AG09319 (cell line): ENCODE results near the gene PLCXD3.

Experiments used
- DNase-seq: peaks from one replicate; pipeline ENCODE4 v3.0.0-alpha.2; 2010; ENCODE audit warnings: low read depth; ENCODE audit errors: extremely low read depth
- TF ChIP-seq, protein P1 (sequence below): IDR thresholded peaks from 2 replicates; pipeline ENCODE4 v1.5.1; 2011; ENCODE audit warnings: low read depth, mild to moderate bottlenecking, inconsistent platforms, low read length, moderate library complexity

The PLCXD3 gene

DNA sequence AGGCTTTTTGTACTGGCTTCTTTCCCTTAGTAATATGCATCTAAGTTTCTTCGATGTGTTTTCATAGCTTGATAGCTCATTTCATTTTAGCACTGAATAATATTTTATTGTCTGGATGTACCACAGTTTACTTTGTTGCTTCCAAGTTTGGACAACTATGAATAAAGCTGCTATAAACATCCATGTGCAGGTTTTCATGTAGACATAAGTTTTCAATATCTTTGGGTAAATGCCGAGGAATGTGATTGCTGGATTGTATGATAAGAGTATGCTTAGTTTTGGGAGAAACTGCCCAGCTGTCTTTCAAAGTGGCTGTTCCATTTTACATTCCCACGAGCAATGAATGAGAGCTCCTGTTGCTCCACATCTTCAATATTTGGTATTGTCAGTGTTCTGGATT is 84.7 kb downstream of the PLCXD3 start:
- no peak for DNase-seq
- TF ChIP-seq, protein P1, sequence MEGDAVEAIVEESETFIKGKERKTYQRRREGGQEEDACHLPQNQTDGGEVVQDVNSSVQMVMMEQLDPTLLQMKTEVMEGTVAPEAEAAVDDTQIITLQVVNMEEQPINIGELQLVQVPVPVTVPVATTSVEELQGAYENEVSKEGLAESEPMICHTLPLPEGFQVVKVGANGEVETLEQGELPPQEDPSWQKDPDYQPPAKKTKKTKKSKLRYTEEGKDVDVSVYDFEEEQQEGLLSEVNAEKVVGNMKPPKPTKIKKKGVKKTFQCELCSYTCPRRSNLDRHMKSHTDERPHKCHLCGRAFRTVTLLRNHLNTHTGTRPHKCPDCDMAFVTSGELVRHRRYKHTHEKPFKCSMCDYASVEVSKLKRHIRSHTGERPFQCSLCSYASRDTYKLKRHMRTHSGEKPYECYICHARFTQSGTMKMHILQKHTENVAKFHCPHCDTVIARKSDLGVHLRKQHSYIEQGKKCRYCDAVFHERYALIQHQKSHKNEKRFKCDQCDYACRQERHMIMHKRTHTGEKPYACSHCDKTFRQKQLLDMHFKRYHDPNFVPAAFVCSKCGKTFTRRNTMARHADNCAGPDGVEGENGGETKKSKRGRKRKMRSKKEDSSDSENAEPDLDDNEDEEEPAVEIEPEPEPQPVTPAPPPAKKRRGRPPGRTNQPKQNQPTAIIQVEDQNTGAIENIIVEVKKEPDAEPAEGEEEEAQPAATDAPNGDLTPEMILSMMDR, result no peak

DNA sequence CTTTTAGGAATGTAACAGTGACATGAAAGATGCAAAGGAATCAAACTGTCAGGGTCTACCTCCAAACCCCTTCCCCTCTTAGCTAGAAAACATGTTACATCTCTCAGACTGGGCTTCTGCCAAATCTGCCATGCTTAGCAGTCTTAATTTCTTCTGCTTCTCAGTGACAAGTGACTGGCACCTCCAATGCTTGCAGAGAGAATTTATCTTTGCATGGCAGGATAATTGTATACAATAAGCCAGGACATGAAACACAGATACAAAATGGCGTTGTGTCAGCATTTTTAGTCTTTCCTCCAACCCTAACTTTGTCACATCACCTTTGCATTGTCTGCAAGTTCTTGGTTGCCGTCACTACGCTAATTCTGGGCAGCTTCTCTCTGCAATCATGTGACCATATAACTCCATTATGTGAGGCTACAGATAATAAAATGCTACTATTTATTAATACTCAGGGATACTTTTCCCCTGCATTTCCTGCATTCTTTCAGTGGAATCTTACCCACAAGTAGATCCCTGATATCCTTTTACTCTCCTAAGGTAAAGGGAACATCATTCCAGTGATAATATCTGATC is 89.8 kb downstream of the PLCXD3 start:
- TF ChIP-seq, protein P1, result no peak
- DNase-seq, result no peak

DNA sequence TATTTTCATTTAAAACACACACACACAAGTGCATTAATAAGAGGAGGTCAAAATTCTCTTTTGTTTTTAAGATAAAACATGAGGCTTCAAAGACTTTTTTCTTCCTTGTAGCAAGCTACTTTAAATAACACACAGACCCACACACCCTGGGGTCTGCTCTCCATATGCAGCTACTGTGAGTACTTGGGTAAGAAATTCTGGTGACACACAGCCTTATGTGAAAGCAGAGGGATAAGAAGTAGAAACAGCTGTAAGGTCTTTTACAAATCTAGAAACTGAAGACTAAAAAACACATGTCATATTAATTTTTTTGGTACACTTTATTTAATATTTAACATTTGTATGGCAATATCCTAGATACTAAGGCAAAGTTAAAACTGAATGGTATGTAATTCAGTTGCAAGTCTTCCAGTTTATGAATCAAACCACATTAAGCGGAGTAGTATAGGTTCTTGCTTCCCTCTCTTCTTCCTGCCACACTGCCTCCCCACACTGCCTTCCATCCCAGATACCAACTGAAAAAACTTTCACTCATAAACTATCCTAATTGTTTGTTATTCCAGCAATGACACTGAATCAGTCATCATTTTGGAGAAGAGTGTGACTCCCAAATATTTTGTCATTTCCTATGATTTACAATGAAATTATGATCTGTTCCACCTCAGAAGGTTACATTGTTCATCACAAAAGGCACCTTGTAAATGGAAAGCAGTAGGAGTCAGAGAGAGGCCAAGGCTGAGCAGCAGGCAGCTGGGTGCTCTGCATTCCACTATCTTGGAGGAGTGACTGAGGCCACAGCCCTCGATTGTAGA is 92.0 kb downstream of the PLCXD3 start:
- DNase-seq, result no peak
- TF ChIP-seq, protein P1, result no peak

DNA sequence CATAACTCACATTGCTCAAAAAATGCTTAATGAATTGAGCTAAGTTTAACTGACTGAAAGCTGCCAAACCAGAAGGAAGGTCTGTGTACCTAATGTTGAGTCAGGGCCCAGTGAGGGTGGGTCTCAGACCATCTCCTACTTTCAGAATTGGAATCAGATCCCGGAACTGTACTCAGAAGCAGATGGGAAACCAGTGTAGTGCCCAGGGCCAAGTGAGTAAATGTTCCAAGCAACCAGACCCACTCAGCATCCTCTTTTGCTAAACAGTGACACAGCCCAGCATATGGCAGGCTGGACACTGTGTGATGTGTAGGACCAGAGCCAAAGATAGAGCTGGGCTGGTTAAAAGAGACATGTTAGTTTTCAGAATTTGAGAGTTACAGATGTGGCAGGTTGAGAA is 94.1 kb downstream of the PLCXD3 start:
- no peak for DNase-seq
- TF ChIP-seq, protein P1, result no peak

DNA sequence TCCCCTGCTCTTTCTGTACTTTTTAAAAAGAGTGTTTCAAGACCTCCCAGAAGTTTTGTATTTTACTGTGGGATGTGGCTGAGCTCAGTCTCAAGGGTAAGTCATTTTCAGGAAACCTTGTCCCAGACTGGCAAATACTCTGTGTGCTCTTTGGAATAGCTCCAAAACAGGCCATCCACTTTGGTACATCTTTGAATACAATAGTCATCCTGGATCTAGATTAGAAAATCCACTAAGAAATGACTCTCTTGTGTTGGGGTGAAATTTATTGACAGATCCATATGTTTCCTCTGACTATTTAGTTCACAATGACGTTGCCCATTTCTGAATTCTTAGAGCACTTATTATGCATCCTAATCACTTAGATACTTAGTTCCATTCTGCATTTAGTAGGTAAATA is 95.2 kb downstream of the PLCXD3 start:
- TF ChIP-seq, protein P1, result no peak
- DNase-seq, result no peak

DNA sequence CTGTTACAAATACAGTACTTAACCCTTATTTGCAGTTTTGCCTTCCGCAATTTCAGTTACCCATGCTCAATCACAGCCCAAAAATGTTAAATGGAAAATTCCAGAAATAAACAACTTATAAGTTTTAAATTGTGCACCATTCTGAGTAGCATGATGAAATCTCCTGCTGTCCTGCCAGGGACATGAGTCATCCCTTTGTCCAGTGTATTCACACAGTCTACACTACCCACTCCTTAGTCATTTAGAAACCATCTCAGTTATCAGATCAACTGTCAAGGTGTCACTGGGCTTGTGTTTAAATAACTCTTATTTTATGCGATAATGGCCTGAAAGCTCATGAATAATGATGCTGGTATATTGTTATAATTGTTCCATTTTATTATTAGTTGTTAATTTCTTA is 95.8 kb downstream of the PLCXD3 start:
- DNase-seq, result peak; percentile 70
- TF ChIP-seq, protein P1, result no peak

DNA sequence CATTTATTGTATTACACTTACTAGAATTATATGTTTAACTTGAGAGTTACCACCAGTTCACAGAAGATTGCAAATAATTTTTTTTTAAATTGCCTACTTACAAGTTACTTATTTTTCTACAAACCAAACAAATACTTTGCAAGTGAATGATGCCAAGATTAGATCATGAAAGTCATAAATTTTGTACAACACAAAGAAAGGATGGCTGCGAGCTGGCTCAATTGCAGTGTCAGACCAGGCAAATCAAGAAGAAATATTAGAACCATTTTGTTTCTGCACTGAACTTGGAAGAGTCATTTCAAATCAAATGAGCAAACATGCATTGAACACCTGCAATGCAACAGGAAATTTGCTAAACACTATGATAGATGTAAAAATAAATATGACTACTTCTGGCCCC is 97.3 kb downstream of the PLCXD3 start:
- DNase-seq, result no peak
- TF ChIP-seq, protein P1, result no peak
